Measurements from ENCODE around the gene KIAA1549.

GRCh38 chr7:138857728-138858127 lies 123.5 kb downstream of the KIAA1549 start:
- TF ChIP-seq, protein P1, sequence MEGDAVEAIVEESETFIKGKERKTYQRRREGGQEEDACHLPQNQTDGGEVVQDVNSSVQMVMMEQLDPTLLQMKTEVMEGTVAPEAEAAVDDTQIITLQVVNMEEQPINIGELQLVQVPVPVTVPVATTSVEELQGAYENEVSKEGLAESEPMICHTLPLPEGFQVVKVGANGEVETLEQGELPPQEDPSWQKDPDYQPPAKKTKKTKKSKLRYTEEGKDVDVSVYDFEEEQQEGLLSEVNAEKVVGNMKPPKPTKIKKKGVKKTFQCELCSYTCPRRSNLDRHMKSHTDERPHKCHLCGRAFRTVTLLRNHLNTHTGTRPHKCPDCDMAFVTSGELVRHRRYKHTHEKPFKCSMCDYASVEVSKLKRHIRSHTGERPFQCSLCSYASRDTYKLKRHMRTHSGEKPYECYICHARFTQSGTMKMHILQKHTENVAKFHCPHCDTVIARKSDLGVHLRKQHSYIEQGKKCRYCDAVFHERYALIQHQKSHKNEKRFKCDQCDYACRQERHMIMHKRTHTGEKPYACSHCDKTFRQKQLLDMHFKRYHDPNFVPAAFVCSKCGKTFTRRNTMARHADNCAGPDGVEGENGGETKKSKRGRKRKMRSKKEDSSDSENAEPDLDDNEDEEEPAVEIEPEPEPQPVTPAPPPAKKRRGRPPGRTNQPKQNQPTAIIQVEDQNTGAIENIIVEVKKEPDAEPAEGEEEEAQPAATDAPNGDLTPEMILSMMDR (IDR thresholded peaks at IDR 0.05): no peak
- TF ChIP-seq EZH2 (IDR thresholded peaks at IDR 0.05; ENCODE audit: borderline replicate concordance, insufficient read depth, low read depth, low read length, poor library complexity, severe bottlenecking): no peak

Data from B cell (primary cell).